ENCODE data around the gene APOBEC4.
A peak's percentile ranks its signal among the peaks of the same experiment; 100 is the strongest.

The APOBEC4 gene

GRCh38 chr1:183602510-183602909 lies 50.6 kb downstream of the APOBEC4 start:
- no peak for TF ChIP-seq CTCF (IDR thresholded peaks at IDR 0.05)
- no peak for DNase-seq (ENCODE audit: low spot score)
- Histone ChIP-seq H3K27ac (no peak overlapping the region), H3K4me3 (no peak overlapping the region)

GRCh38 chr1:183600634-183601033 lies 52.5 kb downstream of the APOBEC4 start:
- DNase-seq (ENCODE audit: low spot score) = no peak
- Histone ChIP-seq H3K27ac (no peak overlapping the region), H3K4me3 (no peak overlapping the region)
- no peak for TF ChIP-seq CTCF (IDR thresholded peaks at IDR 0.05)

- TF ChIP-seq CTCF (IDR thresholded peaks at IDR 0.05) = no peak
- DNase-seq (ENCODE audit: low spot score) = no peak
- H3K4me3 ChIP-seq = no peak overlapping the region
- H3K27ac ChIP-seq = no peak overlapping the region
Observed at GRCh38 chr1:183600136-183600535, 53.0 kb downstream of the APOBEC4 start.

GRCh38 chr1:183598386-183598785 lies 54.7 kb downstream of the APOBEC4 start:
- no peak overlapping the region for H3K27ac ChIP-seq
- no peak for TF ChIP-seq CTCF (IDR thresholded peaks at IDR 0.05)
- no peak overlapping the region for H3K4me3 ChIP-seq
- DNase-seq (ENCODE audit: low spot score) = no peak

- Histone ChIP-seq H3K27ac (peak overlapping the region in 1 of 2 donors; percentile 37), H3K4me3 (no peak overlapping the region)
- no peak for DNase-seq (ENCODE audit: low spot score)
- TF ChIP-seq CTCF (IDR thresholded peaks at IDR 0.05) = no peak
Observed at GRCh38 chr1:183597656-183598347, 55.3 kb downstream of the APOBEC4 start.

- no peak overlapping the region for H3K4me3 ChIP-seq
- no peak for DNase-seq (ENCODE audit: low spot score)
- TF ChIP-seq CTCF (IDR thresholded peaks at IDR 0.05) = no peak
- no peak overlapping the region for H3K27ac ChIP-seq
Observed at GRCh38 chr1:183596500-183596899, 56.6 kb downstream of the APOBEC4 start.

Measured in coronary artery (tissue), 2 donors.